Measurements from ENCODE around the gene PIGA. TPM values are rescaled to one million over a fixed set of nuclear protein-coding genes. Genes with fewer than 3 reads are reported as not detected.

Gene PIGA
- 10 to 100 TPM; 31.0 to 31.5 TPM for total RNA-seq

GRCh38 chrX:15335135-15336022, at the start of gene PIGA:
TSS of gene PIGA (minus strand) at chrX:15335523. CDS start at chrX:15331930, 3,593 bp downstream.
- POLR2A ChIA-PET: interaction anchor here (1.6 kb wide), 1 partner anchor 403 kb away, joined by 4 read pairs; the partner anchor contains the start of gene CA5B
- CTCF ChIA-PET: interaction anchor here (1.2 kb wide), 1 partner anchor 12 kb away, joined by 3 read pairs; no protein-coding TSS in a partner anchor

- ChIA-PET POLR2A (no interaction called here), CTCF (no interaction called here)
Observed at GRCh38 chrX:15384304-15384703, 49.0 kb upstream of the PIGA start, which contains the start of gene VEGFD. TSS of gene VEGFD (minus strand) at chrX:15384413. CDS start at chrX:15383946, 467 bp downstream.

- ChIA-PET POLR2A (no interaction called here), CTCF (no interaction called here)
Observed at GRCh38 chrX:15382813-15383212, 47.5 kb upstream of the PIGA start.

GRCh38 chrX:15376956-15377355, 41.6 kb upstream of the PIGA start:
- CTCF ChIA-PET: no interaction called here
- POLR2A ChIA-PET: no interaction called here

- CTCF ChIA-PET: interaction anchor here (1.0 kb wide), 1 partner anchor 22 kb away, joined by 3 read pairs; no protein-coding TSS in a partner anchor
- POLR2A ChIA-PET: no interaction called here
Observed at GRCh38 chrX:15373976-15374375, 38.7 kb upstream of the PIGA start.

- POLR2A ChIA-PET: interaction anchor here (0.5 kb wide), 1 partner anchor 171 kb away, joined by 3 read pairs; no protein-coding TSS in a partner anchor
- CTCF ChIA-PET: no interaction called here
Observed at GRCh38 chrX:15366506-15367352, 31.4 kb upstream of the PIGA start.

GRCh38 chrX:15359701-15360100, 24.4 kb upstream of the PIGA start:
- ChIA-PET CTCF (no interaction called here), POLR2A (no interaction called here)

- CTCF ChIA-PET: no interaction called here
Observed at GRCh38 chrX:15358533-15358932, 23.2 kb upstream of the PIGA start.

GRCh38 chrX:15356444-15356843, 21.1 kb upstream of the PIGA start:
- POLR2A ChIA-PET: no interaction called here
- CTCF ChIA-PET: no interaction called here

More at GRCh38 chrX:15358533-15358932, 23.2 kb upstream of the PIGA start:
- POLR2A ChIA-PET: no interaction called here

GRCh38 chrX:15350329-15350996, 15.1 kb upstream of the PIGA start:
- CTCF ChIA-PET: no interaction called here
- POLR2A ChIA-PET: no interaction called here

- ChIA-PET POLR2A (no interaction called here), CTCF (interaction anchor here (0.6 kb wide), 1 partner anchor 477 kb away, joined by 3 read pairs; no protein-coding TSS in a partner anchor)
Observed at GRCh38 chrX:15349046-15349445, 13.7 kb upstream of the PIGA start.

- POLR2A ChIA-PET: no interaction called here
- CTCF ChIA-PET: no interaction called here
Observed at GRCh38 chrX:15345976-15346375, 10.7 kb upstream of the PIGA start.

- ChIA-PET POLR2A (no interaction called here), CTCF (no interaction called here)
Observed at GRCh38 chrX:15344106-15344505, 8.8 kb upstream of the PIGA start.

GRCh38 chrX:15343075-15343476, 7.8 kb upstream of the PIGA start:
- ChIA-PET POLR2A (no interaction called here), CTCF (no interaction called here)

GRCh38 chrX:15340867-15341266, 5.5 kb upstream of the PIGA start:
- POLR2A ChIA-PET: no interaction called here
- CTCF ChIA-PET: no interaction called here

GRCh38 chrX:15336023-15336413, 695 bp upstream of the PIGA start:
- CTCF ChIA-PET: interaction anchor here (1.2 kb wide), 1 partner anchor 11 kb away, joined by 3 read pairs; no protein-coding TSS in a partner anchor
- POLR2A ChIA-PET: interaction anchor here (0.6 to 1.6 kb wide), 2 partner anchors 124 to 402 kb away, joined by 4 to 5 read pairs; partner anchors contain the start of gene CA5B

GRCh38 chrX:15334561-15334960, 762 bp downstream of the PIGA start:
- POLR2A ChIA-PET: interaction anchor here (1.6 kb wide), 1 partner anchor 404 kb away, joined by 4 read pairs; the partner anchor contains the start of gene CA5B

GRCh38 chrX:15328821-15329220, 6.5 kb downstream of the PIGA start:
- ChIA-PET CTCF (no interaction called here), POLR2A (interaction anchor here (0.5 kb wide), 1 partner anchor 16 kb away, joined by 4 read pairs; no protein-coding TSS in a partner anchor)

More at GRCh38 chrX:15334561-15334960, 762 bp downstream of the PIGA start:
- CTCF ChIA-PET: no interaction called here

- ChIA-PET POLR2A (no interaction called here), CTCF (no interaction called here)
Observed at GRCh38 chrX:15328131-15328530, 7.2 kb downstream of the PIGA start.

GRCh38 chrX:15322472-15322871, 12.9 kb downstream of the PIGA start:
- CTCF ChIA-PET: no interaction called here
- POLR2A ChIA-PET: no interaction called here
